Raji (cell line): Measurements from ENCODE around the gene CCSER1.

Source experiments
- POLR2A ChIP-seq: IDR thresholded peaks from 2 replicates; pipeline ENCODE4 v1.6.1; 2011; ENCODE audit warnings: low read depth, low read length, control low read depth; ENCODE audit not compliant: insufficient read depth

CCSER1 gene

DNA sequence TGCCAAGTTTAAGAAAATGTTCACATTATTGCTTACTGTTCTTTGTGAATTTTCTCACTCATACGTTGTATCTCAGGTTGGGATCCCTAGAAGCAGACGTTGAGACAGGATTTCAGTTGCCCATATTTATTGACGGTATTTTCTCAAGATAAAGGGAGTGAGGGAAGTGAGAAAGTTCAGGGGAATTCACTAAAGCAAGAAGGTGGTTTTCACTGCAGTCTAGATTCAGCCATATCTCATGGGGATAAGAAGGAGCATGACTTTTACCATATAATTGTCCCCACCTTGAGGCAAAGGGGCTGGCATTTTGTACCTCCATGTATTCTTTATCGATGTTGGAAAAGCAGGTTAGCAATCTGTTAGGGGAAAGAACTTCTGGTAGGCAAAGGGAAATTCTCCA lies 543.0 kb downstream of the CCSER1 start:
- no peak for TF ChIP-seq POLR2A

DNA sequence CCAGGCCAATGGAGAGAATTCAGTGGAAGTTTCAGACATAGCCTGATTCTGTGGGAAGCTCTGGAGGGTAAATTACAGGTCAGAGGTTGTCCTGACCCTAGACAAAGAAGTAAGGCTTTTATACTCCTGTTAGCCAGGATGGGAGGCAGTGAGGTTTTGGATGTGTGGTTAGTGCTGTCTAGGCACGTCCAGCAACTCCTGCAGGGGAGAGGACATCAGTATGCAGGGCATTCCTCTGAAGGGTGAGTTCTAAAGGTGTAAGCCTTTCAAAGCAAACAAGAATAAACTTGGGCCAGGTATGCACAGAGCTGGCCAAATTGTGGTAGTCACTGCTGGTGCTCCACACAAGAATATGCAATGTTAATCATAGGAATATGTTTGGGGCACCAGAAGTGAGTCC lies 562.5 kb downstream of the CCSER1 start:
- no peak for TF ChIP-seq POLR2A

DNA sequence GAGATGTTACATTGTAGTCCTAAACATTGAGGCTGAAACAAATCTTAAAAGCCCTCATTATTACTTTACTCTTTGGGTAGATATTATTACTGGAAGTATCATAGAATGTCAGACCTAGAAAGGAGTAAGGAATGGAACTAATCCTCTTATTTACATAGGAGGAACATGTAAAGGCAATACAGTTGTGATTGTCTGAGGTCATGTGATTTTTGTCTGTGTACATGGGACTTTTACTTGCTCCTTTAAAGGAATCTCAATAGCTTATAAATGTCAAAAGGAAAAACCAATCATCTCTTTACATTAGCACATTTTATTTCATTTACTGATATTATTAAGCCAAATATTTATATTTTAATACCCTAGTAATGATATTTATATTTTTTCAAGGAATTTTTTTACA lies 568.2 kb downstream of the CCSER1 start:
- no peak for TF ChIP-seq POLR2A

DNA sequence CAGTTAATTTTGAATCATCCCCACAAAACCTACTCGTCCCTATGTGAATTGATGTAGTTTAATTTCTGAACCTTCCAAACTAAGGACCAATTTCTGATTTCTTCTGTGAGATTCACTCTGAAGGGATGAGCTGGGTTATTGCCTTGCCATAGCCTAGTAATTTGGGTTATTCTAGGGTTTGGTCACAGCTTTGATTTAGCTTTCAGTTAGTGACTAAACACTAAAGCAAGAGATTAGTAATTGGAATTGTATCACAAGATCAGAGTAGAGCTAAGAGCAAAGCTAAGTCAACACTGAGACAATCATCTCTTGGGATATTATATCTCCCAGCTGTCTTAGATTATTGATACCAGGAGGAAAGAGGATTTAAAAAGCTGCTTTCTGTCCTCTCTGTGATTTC lies 588.0 kb downstream of the CCSER1 start:
- TF ChIP-seq POLR2A, result no peak

DNA sequence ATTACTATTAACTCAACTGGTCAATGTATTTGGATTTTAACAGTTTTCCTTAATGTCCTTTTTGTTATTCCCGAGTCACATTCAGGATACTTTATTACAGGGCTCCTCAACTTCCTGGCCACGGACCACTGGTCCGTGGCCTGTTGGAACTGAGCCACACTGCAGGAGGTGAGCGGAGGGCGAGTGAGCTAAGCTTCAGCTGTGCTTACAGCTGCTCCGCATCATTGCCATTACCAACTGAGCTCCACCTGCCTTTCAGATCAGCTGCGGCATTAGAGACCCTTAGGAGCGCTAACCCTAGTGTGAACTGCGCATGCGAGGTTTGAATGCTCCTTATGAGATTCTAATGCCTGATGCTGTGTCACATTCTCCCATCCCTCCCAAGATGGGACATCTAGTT lies 591.7 kb downstream of the CCSER1 start:
- TF ChIP-seq POLR2A, result no peak

DNA sequence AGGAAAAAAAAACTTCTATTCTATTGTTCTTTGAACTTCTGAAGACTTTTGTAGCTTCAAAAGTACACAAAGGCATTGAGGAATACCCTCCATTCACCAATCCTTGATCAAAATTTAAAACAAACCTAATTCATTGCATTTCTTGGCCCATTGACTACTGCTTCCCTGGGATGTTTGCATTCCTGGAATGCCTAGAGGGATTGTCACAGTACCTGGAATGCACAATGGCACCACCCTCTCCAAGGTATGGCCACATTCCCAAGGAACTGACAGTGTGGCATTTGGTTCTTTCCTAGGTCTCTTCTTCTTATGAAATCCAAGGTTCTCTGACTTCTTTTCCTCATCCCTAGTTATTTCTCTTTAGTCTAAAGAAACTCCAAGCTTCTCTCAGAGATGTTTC lies 600.7 kb downstream of the CCSER1 start:
- no peak for TF ChIP-seq POLR2A

DNA sequence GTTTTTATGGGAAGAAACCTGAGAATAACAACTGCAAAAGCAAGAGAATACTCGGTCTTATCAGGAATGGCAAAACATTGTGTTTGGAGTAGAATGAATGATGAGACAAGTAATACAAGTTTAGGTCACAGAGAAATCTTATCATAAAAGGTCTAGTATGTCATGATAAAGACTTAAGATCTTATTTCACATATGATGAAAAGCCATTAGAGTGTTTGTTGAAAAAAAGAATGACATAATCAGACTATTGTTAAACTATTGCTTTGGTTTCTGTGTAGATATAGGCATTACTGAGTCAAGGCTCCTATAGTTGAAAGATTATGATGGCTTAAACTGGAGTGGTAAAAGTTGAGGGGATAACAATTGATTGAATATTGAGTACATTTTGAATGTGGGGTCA lies 603.6 kb downstream of the CCSER1 start:
- no peak for TF ChIP-seq POLR2A

DNA sequence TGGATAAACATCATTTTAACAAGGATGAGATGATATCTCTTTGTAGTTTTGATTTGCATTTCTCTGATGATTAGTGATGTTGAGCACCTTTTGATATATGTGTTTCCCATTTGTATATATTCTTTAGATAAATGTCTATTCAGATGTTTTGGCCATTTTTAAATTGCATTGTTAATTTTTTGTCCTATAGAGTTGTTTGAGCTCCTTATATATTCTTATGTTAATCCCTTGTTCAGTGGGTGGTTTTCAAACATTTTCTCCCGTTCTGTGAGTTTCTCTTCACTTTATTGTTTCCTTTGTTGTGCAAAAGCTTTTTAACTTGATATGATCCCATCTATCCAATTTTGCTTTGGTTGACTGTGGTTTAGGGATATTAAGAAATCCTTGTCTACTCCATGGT lies 606.0 kb downstream of the CCSER1 start:
- no peak for TF ChIP-seq POLR2A

DNA sequence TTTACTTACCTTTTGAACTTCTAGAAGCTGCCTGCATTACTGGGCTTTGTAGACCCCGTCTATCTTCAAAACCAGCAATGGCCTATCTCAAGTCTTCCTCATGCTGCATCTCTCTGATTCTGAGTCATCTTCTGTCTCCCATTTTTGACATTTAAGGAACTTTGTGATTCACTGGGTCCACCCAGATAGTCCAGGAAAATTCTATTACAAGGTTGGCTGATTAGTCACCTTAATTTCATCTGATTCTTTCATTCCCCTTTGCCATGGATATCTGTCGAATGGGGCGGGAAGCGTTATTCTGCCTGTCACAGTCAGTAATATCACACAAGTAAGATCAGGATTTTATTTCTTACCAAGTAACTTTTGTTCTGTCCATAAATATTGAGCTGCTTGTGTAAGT lies 618.0 kb downstream of the CCSER1 start:
- TF ChIP-seq POLR2A, result no peak

DNA sequence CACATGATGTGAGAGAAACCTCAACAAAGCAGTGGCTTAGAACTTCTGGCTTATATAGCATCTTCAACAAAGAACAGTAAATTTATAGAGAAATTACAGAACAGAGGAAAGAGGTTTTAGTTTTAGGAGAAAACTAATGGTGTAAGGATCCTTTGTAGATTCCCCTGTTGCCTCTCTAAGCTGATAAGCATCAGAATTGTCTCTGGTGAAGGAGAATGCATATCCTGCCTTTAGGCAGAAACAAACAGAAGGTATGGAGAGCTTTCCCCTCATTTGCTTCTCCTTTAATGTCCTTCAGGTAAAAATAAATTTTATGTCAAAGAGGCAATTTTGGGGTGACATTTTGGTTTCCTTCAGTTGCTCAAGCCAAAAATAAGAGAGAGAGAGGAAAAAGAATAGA lies 625.9 kb downstream of the CCSER1 start:
- TF ChIP-seq POLR2A, result no peak

DNA sequence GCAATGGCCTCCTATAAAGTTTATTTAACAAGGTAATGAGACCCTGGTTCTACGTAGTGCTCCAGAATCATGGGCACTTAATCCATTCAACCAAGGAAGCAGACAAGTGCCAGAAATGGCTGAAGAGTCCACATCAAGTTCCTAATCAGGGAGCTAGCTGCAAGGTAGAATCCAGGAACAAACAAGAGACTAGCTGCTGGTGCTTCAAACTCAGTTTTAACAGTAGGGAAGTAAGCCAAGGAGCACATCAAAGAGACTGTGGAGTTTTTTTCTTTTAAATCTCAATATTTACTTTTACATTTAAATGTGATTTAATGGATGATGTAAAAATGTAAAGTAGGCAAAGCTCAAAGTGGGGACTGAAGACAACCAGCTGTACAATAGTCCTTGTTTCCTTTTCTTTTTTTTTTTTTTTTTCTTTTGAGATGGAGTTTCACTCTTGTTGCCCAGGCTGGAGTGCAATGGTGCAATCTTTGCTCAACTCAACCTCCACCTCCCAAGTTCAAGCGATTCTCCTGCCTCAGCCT lies 630.4 kb downstream of the CCSER1 start:
- no peak for TF ChIP-seq POLR2A

DNA sequence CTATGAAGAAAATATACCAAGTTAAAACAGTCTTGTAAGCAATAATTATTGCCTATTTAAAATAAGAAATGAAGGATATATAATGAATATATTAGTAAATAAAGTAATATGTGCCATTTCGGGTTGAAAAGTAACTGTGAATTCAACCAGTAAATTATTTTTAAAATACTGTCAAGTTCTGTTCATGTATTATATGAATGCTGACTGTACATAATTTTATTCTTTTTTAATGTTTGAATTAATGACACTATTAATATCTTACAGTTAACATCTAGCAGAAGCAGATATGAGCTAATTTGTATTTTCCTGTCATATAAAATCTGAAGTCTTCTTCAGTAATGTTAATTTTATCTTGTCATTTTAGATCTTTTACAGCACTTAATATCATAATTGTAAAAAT lies 632.9 kb downstream of the CCSER1 start:
- no peak for TF ChIP-seq POLR2A

DNA sequence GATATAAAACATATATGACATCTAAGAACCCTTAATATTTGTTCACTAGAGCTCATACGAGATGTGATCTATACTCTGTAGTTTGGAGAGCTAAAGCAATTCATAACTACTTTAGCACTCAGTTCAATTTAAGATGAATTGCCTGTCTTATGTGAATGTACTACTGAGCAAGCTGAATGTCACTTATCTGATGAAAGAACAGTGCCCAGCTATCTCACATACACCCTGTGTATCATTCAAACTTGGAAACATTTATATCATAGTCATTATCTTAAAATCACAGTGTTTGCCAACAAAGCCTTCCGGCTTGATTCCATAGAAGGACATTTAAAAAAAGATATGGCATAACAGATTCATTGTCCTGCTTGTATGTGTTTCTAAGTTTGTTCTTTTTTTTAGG lies 639.6 kb downstream of the CCSER1 start:
- no peak for TF ChIP-seq POLR2A

DNA sequence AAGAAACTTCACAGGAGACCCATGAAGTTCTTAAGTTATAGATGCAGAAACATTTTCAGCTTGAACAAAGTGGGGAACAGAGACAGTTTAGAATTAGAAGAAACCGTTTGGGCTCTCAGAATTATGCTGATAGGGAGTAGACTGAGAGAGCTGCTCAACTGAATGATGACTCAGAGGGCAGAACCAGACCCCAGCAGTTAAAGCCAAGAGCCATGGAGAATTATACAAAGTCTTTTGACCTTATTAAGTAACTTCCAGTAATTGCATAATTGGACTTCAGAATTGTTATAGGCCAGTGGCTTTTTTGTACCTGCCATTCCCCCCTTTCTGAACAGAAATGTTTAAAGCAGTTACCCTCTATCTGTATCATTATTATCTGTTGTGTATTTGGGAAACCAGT lies 642.1 kb downstream of the CCSER1 start:
- no peak for TF ChIP-seq POLR2A

DNA sequence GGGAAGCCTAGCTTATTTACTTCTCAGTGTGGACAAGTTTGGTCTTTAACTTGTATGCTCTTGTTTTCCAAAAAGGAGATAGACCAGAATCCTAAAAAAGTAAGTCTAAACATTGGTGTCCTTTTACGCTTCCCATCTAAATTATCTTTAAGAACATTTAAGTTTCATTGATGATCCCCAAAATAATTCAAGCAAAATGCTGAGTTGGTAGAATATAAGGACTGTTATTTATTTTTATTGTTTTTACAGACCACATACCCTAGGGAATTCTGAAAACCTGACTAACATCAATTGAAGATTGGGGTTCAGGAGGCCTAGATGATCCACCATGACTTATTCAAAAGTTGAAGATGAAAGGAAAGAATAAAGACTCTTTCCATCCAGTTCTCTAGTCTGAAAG lies 653.0 kb downstream of the CCSER1 start:
- no peak for TF ChIP-seq POLR2A

DNA sequence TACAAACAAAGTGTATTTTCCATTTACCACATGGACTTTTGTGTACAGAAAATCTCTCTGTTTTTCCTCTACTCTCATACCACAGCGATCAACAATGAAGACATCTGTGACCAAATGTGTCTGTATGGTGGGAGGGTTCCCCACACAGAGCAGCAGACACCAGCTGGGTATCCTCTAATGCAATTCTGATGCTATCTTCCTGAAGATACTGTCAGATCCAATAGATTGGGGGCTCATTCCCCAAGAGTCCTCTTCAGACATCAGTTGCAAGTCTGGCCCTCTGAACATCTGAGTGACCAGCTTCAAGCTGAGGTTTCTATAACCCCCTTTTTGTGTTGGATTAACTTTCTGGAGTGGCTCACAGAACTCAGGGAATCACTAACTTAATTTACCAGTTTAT lies 659.4 kb downstream of the CCSER1 start:
- no peak for TF ChIP-seq POLR2A

DNA sequence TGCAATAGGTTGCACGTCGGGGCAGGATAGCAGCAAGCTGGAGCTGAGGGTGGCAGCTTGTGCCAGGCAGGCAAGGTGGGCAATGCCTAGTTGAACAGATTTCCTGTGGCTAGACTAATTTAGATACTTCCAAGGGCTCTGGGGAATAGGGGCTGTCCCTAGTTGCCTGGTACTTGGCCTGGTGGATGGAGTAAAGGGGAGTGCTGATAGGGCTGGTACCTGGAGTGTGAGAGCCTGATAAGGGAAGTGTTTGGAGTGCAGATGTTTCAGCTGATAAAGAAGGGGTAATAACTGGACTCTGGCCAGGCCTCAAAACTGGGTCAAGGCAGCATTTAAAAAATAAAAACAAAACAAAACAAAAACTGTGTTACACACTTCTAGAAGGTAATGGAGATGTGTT lies 665.5 kb downstream of the CCSER1 start:
- TF ChIP-seq POLR2A, result no peak

DNA sequence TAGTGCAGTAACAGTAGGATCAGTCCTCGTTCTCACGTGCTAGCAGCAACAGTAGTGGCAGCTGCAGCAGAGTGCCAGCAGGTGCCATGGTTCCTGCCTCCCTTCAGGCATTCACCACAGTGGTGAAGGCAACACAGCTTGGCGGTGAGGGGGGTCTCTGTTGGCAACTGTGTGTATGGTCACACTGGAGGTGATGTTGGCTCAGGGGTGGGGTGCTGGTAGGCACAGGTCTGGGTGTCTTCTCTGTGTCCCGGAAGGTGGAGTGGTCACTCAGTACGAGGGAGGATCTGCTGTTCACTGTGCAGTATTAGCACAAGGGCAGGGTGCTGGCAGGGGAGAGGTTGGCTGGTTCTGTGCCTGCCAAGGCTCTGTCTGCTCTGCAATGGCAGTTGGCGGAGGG lies 671.8 kb downstream of the CCSER1 start:
- TF ChIP-seq POLR2A, result no peak

DNA sequence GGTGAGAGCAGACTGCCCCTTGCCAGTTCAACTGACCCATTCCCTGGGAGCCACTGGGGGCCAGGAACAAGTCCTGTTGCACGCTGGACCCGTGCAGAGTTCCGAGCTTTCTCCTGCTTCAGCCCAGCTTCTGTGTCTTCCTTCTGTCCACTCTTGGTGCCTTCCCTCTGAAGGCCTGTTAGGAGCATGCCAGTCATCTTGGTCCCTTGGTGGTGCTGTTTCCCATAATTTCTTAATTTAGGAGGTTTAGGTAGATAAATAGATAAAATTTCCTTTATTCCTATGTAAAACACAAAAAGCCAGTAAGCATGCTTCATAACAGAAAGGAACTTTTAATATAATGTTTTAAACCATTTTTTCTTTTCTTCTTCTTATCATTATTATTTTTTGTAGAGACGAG lies 672.7 kb downstream of the CCSER1 start:
- TF ChIP-seq POLR2A, result no peak

DNA sequence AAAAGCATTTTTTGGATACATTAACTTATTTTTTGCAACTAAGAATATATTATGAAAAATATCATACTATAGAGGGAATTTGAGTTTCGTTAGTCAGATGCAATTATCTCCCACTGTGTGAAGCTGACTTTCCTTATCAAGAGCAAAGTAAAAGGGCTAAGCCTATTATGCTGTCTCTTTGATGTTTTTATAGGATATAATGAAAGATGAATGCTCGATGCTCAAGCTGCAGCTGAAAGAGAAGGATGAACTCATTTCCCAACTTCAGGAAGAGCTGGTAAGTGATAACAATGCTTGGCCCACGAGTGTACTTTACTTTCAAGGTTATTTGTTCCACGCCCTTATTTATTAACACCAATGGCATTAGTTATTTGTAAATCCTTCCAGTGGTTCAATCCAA lies 688.4 kb downstream of the CCSER1 start:
- no peak for TF ChIP-seq POLR2A
